ENCODE results near the gene CCDC120. TPM values are rescaled to one million over a fixed set of nuclear protein-coding genes. Genes with fewer than 3 reads are reported as not detected.

Gene CCDC120
- total RNA-seq, 2 donors from 2014 or later: 11.3 to 11.8 TPM

DNA sequence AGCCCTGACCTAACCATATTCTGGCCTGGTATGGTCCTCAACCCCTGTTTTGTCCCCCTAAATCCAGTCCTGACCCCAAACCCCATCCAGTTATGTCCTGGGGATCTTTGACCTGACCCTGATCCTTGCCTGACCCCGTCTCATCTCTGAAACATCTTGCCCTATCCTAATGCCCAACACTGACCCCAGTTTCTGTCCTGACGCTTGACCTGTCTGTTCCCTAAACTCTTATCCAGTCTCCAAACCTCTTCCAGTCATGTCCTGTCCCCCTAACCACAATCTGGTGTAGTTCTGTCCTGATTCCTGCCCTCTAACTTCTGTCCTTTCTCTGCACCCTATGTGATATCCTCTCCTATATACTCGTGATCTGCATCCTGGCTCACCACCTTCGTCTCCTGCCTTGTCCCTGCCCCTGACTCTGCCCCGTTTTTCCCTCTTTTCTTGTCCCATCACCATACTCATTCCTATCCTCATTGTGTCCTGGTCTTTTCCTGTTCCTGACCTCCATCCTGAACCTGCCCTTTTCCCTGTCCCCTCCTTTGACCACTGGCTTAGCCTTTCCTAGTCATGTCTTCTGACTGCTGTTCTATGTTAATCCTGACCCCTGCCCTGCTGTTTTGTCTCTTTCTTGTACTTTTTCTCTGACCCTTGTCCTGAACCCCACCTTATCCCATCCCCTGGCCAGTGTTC, 4.6 kb upstream of the CCDC120 start:
- Histone ChIP-seq H3K27me3 (no peaks in the 10 kb centered on the region), H3K27ac (peak overlapping the region; percentile 32), H3K9ac (ENCODE audit: low read depth in 2 of 2, low read length in 2 of 2) (peak overlapping the region in 1 of 2 donors; percentile 69), H3K36me3 (no peaks in the 10 kb centered on the region), H3K4me3 (peak overlapping the region; percentile 46), H3K4me1 (no peaks in the 10 kb centered on the region), H3K9me3 (no peaks in the 10 kb centered on the region)
- TF ChIP-seq, protein P1, sequence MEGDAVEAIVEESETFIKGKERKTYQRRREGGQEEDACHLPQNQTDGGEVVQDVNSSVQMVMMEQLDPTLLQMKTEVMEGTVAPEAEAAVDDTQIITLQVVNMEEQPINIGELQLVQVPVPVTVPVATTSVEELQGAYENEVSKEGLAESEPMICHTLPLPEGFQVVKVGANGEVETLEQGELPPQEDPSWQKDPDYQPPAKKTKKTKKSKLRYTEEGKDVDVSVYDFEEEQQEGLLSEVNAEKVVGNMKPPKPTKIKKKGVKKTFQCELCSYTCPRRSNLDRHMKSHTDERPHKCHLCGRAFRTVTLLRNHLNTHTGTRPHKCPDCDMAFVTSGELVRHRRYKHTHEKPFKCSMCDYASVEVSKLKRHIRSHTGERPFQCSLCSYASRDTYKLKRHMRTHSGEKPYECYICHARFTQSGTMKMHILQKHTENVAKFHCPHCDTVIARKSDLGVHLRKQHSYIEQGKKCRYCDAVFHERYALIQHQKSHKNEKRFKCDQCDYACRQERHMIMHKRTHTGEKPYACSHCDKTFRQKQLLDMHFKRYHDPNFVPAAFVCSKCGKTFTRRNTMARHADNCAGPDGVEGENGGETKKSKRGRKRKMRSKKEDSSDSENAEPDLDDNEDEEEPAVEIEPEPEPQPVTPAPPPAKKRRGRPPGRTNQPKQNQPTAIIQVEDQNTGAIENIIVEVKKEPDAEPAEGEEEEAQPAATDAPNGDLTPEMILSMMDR (IDR thresholded peaks at IDR 0.05): no peak
- no peak for DNase-seq
- intact Hi-C loops (cut with DNase I): no loop called here

- Histone ChIP-seq H3K9ac (ENCODE audit: low read depth in 2 of 2, low read length in 2 of 2) (peak overlapping the region; percentile 61 to 75), H3K27ac (peak overlapping the region; percentile 67), H3K4me3 (peak overlapping the region; percentile 25), H3K9me3 (no peaks in the 10 kb centered on the region), H3K4me1 (no peaks in the 10 kb centered on the region), H3K36me3 (no peaks in the 10 kb centered on the region), H3K27me3 (no peaks in the 10 kb centered on the region)
- TF ChIP-seq, protein P1 (IDR thresholded peaks at IDR 0.05): no peak
- intact Hi-C loops (cut with DNase I): no loop called here
- DNase-seq: no peak
Observed at GRCh38 chrX:49059201-49059600, 402 bp downstream of the CCDC120 start.

DNA sequence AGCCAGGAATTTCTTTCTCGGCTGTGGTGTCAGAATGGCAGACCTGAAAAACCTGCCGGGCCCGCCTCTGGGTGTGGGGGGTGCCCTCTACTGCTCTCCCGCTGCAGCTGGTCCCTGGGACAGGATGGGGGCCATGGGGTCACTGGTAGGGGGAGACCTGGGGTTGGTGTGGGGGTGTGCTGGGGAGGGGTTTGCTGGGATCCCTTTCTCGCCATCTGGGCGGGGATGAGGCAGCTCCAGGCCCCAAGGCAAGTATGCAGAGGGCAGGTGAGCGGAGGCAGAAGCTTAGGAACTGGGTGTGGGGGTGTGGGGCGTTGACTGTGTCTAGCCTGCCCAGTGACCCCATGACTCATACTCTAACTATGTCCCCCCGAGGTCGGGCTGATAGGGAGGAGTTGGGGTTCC, 884 bp downstream of the CCDC120 start:
- peak overlapping the region; percentile 25 for H3K4me3 ChIP-seq
- no peaks in the 10 kb centered on the region for H3K27me3 ChIP-seq
- no peaks in the 10 kb centered on the region for H3K4me1 ChIP-seq
- H3K36me3 ChIP-seq: no peaks in the 10 kb centered on the region
- TF ChIP-seq, protein P1 (IDR thresholded peaks at IDR 0.05): no peak
- peak overlapping the region; percentile 67 for H3K27ac ChIP-seq
- no peak for DNase-seq
- intact Hi-C loops (cut with DNase I): no loop called here
- H3K9ac ChIP-seq (ENCODE audit: low read depth in 2 of 2, low read length in 2 of 2): peak overlapping the region in 1 of 2 donors; percentile 75
- H3K9me3 ChIP-seq: no peaks in the 10 kb centered on the region

GRCh38 chrX:49060914-49061313, 2.1 kb downstream of the CCDC120 start:
- intact Hi-C loops (cut with DNase I): no loop called here
- Histone ChIP-seq H3K36me3 (no peaks in the 10 kb centered on the region), H3K27ac (no peak overlapping the region), H3K4me1 (no peaks in the 10 kb centered on the region), H3K4me3 (no peak overlapping the region), H3K9me3 (no peaks in the 10 kb centered on the region), H3K9ac (ENCODE audit: low read depth in 2 of 2, low read length in 2 of 2) (no peak overlapping the region), H3K27me3 (no peaks in the 10 kb centered on the region)
- DNase-seq: no peak
- TF ChIP-seq, protein P1 (IDR thresholded peaks at IDR 0.05): no peak

- no peaks in the 10 kb centered on the region for H3K9me3 ChIP-seq
- H3K4me3 ChIP-seq: no peak overlapping the region
- TF ChIP-seq, protein P1 (IDR thresholded peaks at IDR 0.05): no peak
- intact Hi-C loops (cut with DNase I): no loop called here
- H3K9ac ChIP-seq (ENCODE audit: low read depth in 2 of 2, low read length in 2 of 2): no peak overlapping the region
- H3K36me3 ChIP-seq: no peaks in the 10 kb centered on the region
- no peaks in the 10 kb centered on the region for H3K27me3 ChIP-seq
- H3K4me1 ChIP-seq: no peaks in the 10 kb centered on the region
- no peak overlapping the region for H3K27ac ChIP-seq
- DNase-seq: no peak
Observed at GRCh38 chrX:49061490-49061889, 2.7 kb downstream of the CCDC120 start.

Measured in colonic mucosa (tissue), 4 donors.